Thoracic aorta (tissue), 2 donors: ENCODE data around the gene RRP8. TPM values are rescaled to one million over a fixed set of nuclear protein-coding genes. Genes with fewer than 3 reads are reported as not detected.
A peak's percentile ranks its signal among the peaks of the same experiment; 100 is the strongest.

Source experiments
- ATAC-seq: fragments of 150-250 bp; one replicate; pipeline ENCODE4 v1.8.0; 2017; ENCODE audit warnings: low read depth; ENCODE audit not compliant: insufficient number of reproducible peaks, low FRiP score
- DNase-seq: peaks from one replicate; pipeline ENCODE4 v3.0.0-alpha.2; 2020; ENCODE audit warnings: low spot score
- H3K27ac ChIP-seq, 2 donors: fragments of 200-600 bp; sonication (generic); 1 replicate in 1 of 2; 2 replicates in 1 of 2; pipeline ENCODE4 v1.5.1; 2016; ENCODE audit warnings: mild to moderate bottlenecking in 2 of 2, moderate library complexity in 2 of 2
- H3K27me3 ChIP-seq: fragments of 200-600 bp; sonication (generic); replicated peaks from 2 replicates; pipeline ENCODE4 v1.6.0; 2016; ENCODE audit warnings: mild to moderate bottlenecking; ENCODE audit not compliant: insufficient read depth
- H3K36me3 ChIP-seq: fragments of 200-600 bp; sonication (generic); one replicate; pipeline ENCODE4 v1.5.1; 2016
- H3K4me1 ChIP-seq, 2 donors: fragments of 200-600 bp; sonication (generic); 1 replicate in 1 of 2; 2 replicates in 1 of 2; pipeline versions ENCODE4 v1.5.1 to v1.6.0; 2016; ENCODE audit warnings: low read depth in 2 of 2, mild to moderate bottlenecking in 1 of 2; ENCODE audit not compliant: control insufficient read depth in 1 of 2
- H3K4me3 ChIP-seq: fragments of 200-600 bp; sonication (generic); 2 replicates; pipeline ENCODE4 v1.5.1; 2016; ENCODE audit warnings: mild to moderate bottlenecking
- H3K9me3 ChIP-seq: fragments of 200-600 bp; sonication (generic); 2 replicates; pipeline ENCODE4 v1.5.1; 2016
- CTCF ChIP-seq: fragments of 200-600 bp; sonication (generic); IDR thresholded peaks from one replicate; pipeline ENCODE4 v1.5.1; 2019; ENCODE audit warnings: antibody characterized with exemption
- total RNA-seq, 2 donors: library from RNA; depleted of rRNA; stranded (reverse); fragments of >200 nt; gene quantifications; one replicate each; pipeline versions ENCODE4 v1.1.0 to v1.2.3, GENCODE V29; 2016

Gene RRP8
- total RNA-seq, 2 donors from 2014 or later = 13.9 to 35.8 TPM

GRCh38 chr11:6612213-6613041, 9.0 kb upstream of the RRP8 start, which contains the start of gene TAF10:
Gene TAF10, minus strand, starts transcription at chr11:6612216. Its CDS starts 27 bp downstream, at chr11:6612189.
- DNase-seq = peak; percentile 95
- ATAC-seq = peak; percentile 59
- H3K27me3 ChIP-seq = no peaks in the 10 kb centered on the region
- peak within 1 kb of the TSS; percentile 99 to 100 for H3K27ac ChIP-seq
- H3K9me3 ChIP-seq = no peaks in the 10 kb centered on the region
- peaks cover 45% of the 10 kb centered on the region for H3K36me3 ChIP-seq
- H3K4me3 ChIP-seq = peak within 1 kb of the TSS; percentile 84
- H3K4me1 ChIP-seq = peaks cover 41 to 51% of the 10 kb centered on the region in 2 donors
- TF ChIP-seq CTCF = peak; percentile 51

GRCh38 chr11:6611963-6612212, 8.5 kb upstream of the RRP8 start:
- H3K4me3 ChIP-seq = peak overlapping the region; percentile 84
- DNase-seq (no peak), ATAC-seq (no peak)
- peaks cover 45% of the 10 kb centered on the region for H3K36me3 ChIP-seq
- H3K27me3 ChIP-seq = no peaks in the 10 kb centered on the region
- peaks cover 45 to 52% of the 10 kb centered on the region in 2 donors for H3K4me1 ChIP-seq
- H3K27ac ChIP-seq = peak overlapping the region; percentile 99 to 100
- TF ChIP-seq CTCF = no peak
- H3K9me3 ChIP-seq = no peaks in the 10 kb centered on the region

GRCh38 chr11:6611092-6611962, 7.9 kb upstream of the RRP8 start:
- peaks cover 45% of the 10 kb centered on the region for H3K36me3 ChIP-seq
- no peaks in the 10 kb centered on the region for H3K9me3 ChIP-seq
- no peak for TF ChIP-seq CTCF
- DNase-seq (no peak), ATAC-seq (peak; percentile 0)
- H3K27ac ChIP-seq = peak overlapping the region; percentile 99 to 100
- H3K4me1 ChIP-seq = peaks cover 50 to 58% of the 10 kb centered on the region in 2 donors
- H3K27me3 ChIP-seq = no peaks in the 10 kb centered on the region
- peak overlapping the region; percentile 84 for H3K4me3 ChIP-seq

GRCh38 chr11:6610591-6610990, 7.2 kb upstream of the RRP8 start:
- peaks cover 39% of the 10 kb centered on the region for H3K36me3 ChIP-seq
- H3K27ac ChIP-seq = peak overlapping the region; percentile 99 to 100
- no peaks in the 10 kb centered on the region for H3K27me3 ChIP-seq
- ATAC-seq = no peak
- DNase-seq = no peak
- peak overlapping the region; percentile 84 for H3K4me3 ChIP-seq
- H3K4me1 ChIP-seq = peaks cover 56 to 65% of the 10 kb centered on the region in 2 donors
- no peak for TF ChIP-seq CTCF
- H3K9me3 ChIP-seq = no peaks in the 10 kb centered on the region

- ATAC-seq (no peak), DNase-seq (no peak)
- Histone ChIP-seq H3K27me3 (no peaks in the 10 kb centered on the region), H3K9me3 (no peaks in the 10 kb centered on the region), H3K27ac (peak overlapping the region; percentile 99 to 100), H3K4me1 (peaks cover 57 to 72% of the 10 kb centered on the region in 2 donors), H3K36me3 (peaks cover 35% of the 10 kb centered on the region), H3K4me3 (no peak overlapping the region)
- no peak for TF ChIP-seq CTCF
Measured at GRCh38 chr11:6609502-6610015, 6.1 kb upstream of the RRP8 start.
